ENCODE measurements around the gene NINJ2. TPM values are rescaled to one million over a fixed set of nuclear protein-coding genes. Genes with fewer than 3 reads are reported as not detected.
A peak's percentile ranks its signal among the peaks of the same experiment; 100 is the strongest.

NINJ2 gene
- total RNA-seq, 2 experiments from 2014 or later: 1.1 to 3.4 TPM

DNA sequence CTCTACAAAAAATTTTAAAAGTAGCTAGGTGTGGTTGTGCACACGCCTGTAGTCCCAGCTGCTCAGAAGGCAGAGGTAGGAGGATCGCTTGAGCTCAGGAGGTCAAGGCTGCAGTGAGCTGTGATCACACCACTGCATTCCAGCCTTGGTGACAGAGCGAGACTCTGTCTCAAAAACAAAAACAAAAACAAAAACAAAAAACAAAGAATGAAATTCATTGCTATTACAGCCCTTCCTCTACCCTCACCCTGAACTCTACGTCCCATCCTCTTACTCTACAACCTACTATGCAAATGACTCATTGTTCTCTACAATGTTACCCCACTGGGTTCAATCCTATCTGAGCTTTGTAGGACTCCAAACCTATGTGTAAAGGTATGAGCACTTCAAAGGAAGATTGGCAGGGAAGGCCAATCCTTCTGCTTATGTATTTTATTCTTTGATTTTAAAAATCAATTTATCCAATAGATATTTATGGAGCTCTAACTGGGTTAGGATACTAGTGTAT lies 39.3 kb downstream of the NINJ2 start:
- Mint-ChIP-seq H3K4me1 (ENCODE audit: low read depth) (peaks cover 54% of the 10 kb centered on the region), H3K9me3 (no peaks in the 10 kb centered on the region), H3K4me3 (no peak overlapping the region), H3K27ac (peak overlapping the region; percentile 18), H3K27me3 (no peaks in the 10 kb centered on the region), H3K36me3 (ENCODE audit: low read depth) (no peaks in the 10 kb centered on the region)
- H3K4me1 ChIP-seq (ENCODE audit: insufficient read depth, low read length): peaks cover 41% of the 10 kb centered on the region
- DNase-seq (no peak), ATAC-seq (ENCODE audit: poor library complexity) (no peak)
- ChIA-PET POLR2A (no interaction called here), CTCF (interaction anchor here (0.9 kb wide), 1 partner anchor 48 kb away, joined by 4 read pairs; no protein-coding TSS in a partner anchor)
- no peak overlapping the region for H3K27ac ChIP-seq (ENCODE audit: low read depth in 1 of 2, low read length in 2 of 2)
- intact Hi-C loops (cut with DNase I, micrococcal nuclease): no loop called here
- TF ChIP-seq, protein P1, sequence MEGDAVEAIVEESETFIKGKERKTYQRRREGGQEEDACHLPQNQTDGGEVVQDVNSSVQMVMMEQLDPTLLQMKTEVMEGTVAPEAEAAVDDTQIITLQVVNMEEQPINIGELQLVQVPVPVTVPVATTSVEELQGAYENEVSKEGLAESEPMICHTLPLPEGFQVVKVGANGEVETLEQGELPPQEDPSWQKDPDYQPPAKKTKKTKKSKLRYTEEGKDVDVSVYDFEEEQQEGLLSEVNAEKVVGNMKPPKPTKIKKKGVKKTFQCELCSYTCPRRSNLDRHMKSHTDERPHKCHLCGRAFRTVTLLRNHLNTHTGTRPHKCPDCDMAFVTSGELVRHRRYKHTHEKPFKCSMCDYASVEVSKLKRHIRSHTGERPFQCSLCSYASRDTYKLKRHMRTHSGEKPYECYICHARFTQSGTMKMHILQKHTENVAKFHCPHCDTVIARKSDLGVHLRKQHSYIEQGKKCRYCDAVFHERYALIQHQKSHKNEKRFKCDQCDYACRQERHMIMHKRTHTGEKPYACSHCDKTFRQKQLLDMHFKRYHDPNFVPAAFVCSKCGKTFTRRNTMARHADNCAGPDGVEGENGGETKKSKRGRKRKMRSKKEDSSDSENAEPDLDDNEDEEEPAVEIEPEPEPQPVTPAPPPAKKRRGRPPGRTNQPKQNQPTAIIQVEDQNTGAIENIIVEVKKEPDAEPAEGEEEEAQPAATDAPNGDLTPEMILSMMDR (IDR thresholded peaks at IDR 0.05): no peak
- no peaks in the 10 kb centered on the region for H3K27me3 ChIP-seq (ENCODE audit: control insufficient read depth in 1 of 2, insufficient read depth in 2 of 2, low read length in 2 of 2)
- H3K4me3 ChIP-seq (ENCODE audit: low read length): no peak overlapping the region
- no peaks in the 10 kb centered on the region for H3K9me3 ChIP-seq (ENCODE audit: control insufficient read depth in 1 of 2, insufficient read depth in 1 of 2, low read length in 2 of 2)
- no peaks in the 10 kb centered on the region for H3K36me3 ChIP-seq (ENCODE audit: insufficient read depth, low read length)

DNA sequence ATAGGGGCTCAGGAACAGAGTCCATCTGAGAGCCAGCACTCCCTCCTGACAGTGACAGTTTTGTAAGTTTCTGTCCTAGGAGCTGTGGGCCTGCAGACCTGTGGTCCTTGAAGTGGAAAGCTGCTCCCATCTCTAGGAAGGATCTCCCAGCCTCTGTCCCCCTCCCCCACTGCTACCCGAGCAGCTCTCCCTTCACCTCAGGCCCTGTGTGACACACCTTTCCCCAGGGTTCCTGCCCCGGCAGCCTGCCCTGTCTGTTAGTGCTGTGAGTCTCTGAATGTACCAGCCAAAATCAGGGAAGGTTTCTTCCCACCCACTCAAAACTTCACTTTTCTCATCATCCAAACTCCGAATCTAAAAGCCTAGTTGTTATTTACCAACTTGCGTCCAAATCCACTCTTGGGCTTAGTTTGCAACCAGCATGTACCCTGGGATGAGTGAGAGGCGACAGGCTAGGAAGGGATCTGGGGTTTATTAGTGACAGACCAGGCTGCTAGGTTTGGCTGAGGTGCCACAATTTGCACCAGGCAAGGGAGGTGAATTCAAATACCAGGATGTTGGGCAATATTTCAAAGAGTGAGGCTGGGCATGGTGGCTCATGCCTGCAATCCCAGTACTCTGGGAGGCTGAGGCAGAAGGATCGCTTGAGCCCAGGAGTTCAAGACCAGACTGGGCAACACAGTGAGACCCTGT lies 39.9 kb downstream of the NINJ2 start:
- TF ChIP-seq, protein P1 (IDR thresholded peaks at IDR 0.05): no peak
- H3K9me3 ChIP-seq (ENCODE audit: control insufficient read depth in 1 of 2, insufficient read depth in 1 of 2, low read length in 2 of 2): no peaks in the 10 kb centered on the region
- H3K27ac Mint-ChIP-seq: peak overlapping the region; percentile 18
- H3K27me3 Mint-ChIP-seq: no peaks in the 10 kb centered on the region
- no peaks in the 10 kb centered on the region for H3K9me3 Mint-ChIP-seq
- CTCF ChIA-PET: interaction anchor here (1.3 kb wide), 1 partner anchor 191 kb away, joined by 3 read pairs; no protein-coding TSS in a partner anchor
- POLR2A ChIA-PET: interaction anchor here (0.6 to 1.5 kb wide), 3 partner anchors 7 to 124 kb away, joined by 3 to 8 read pairs (median 3); no protein-coding TSS in a partner anchor
- no peak for ATAC-seq (ENCODE audit: poor library complexity)
- H3K4me3 Mint-ChIP-seq: peak overlapping the region; percentile 25
- no peaks in the 10 kb centered on the region for H3K36me3 Mint-ChIP-seq (ENCODE audit: low read depth)
- DNase-seq: no peak
- no peak overlapping the region for H3K27ac ChIP-seq (ENCODE audit: low read depth in 1 of 2, low read length in 2 of 2)
- peaks cover 46% of the 10 kb centered on the region for H3K4me1 ChIP-seq (ENCODE audit: insufficient read depth, low read length)
- intact Hi-C loops (cut with DNase I, micrococcal nuclease): no loop called here
- H3K4me1 Mint-ChIP-seq (ENCODE audit: low read depth): peaks cover 51% of the 10 kb centered on the region
- no peaks in the 10 kb centered on the region for H3K36me3 ChIP-seq (ENCODE audit: insufficient read depth, low read length)
- no peak overlapping the region for H3K4me3 ChIP-seq (ENCODE audit: low read length)
- H3K27me3 ChIP-seq (ENCODE audit: control insufficient read depth in 1 of 2, insufficient read depth in 2 of 2, low read length in 2 of 2): no peaks in the 10 kb centered on the region

DNA sequence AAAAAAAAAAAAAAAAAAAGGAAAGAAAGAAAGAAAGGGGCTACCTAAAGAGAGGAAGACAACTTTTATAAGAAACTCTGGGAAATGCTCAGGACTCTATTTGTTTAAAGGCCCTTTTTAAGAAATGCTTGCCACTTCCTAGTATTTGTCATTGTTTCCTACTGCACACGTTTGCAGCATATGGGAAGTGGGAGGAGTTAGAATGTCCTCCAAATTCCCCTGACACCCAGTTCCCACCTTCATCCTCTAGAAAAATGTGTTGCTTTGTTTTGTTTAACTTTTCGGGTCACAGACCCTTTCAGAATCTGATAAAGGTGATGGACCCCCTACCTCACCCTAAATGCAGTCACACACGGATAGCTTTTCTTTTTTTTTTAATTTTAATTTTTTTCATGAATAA lies 40.8 kb downstream of the NINJ2 start:
- Histone ChIP-seq H3K27me3 (ENCODE audit: control insufficient read depth in 1 of 2, insufficient read depth in 2 of 2, low read length in 2 of 2) (no peaks in the 10 kb centered on the region), H3K4me3 (ENCODE audit: low read length) (no peak overlapping the region), H3K27ac (ENCODE audit: low read depth in 1 of 2, low read length in 2 of 2) (no peak overlapping the region), H3K9me3 (ENCODE audit: control insufficient read depth in 1 of 2, insufficient read depth in 1 of 2, low read length in 2 of 2) (no peaks in the 10 kb centered on the region), H3K36me3 (ENCODE audit: insufficient read depth, low read length) (no peaks in the 10 kb centered on the region), H3K4me1 (ENCODE audit: insufficient read depth, low read length) (peaks cover 38% of the 10 kb centered on the region)
- peaks cover 49% of the 10 kb centered on the region for H3K4me1 Mint-ChIP-seq (ENCODE audit: low read depth)
- peak overlapping the region; percentile 44 for H3K4me3 Mint-ChIP-seq
- ChIA-PET POLR2A (interaction anchor here (0.6 to 1.5 kb wide), 5 partner anchors 8 to 232 kb away, joined by 3 to 8 read pairs (median 3); no protein-coding TSS in a partner anchor), CTCF (interaction anchor here (0.7 to 1.3 kb wide), 2 partner anchors 192 to 222 kb away, joined by 3 to 4 read pairs; no protein-coding TSS in a partner anchor)
- H3K27ac Mint-ChIP-seq: peak overlapping the region; percentile 18
- H3K27me3 Mint-ChIP-seq: no peaks in the 10 kb centered on the region
- no peaks in the 10 kb centered on the region for H3K9me3 Mint-ChIP-seq
- DNase-seq (peak in 3 of 14 experiments; percentile 64 to 70 (median 67)), ATAC-seq (ENCODE audit: poor library complexity) (peak; percentile 58)
- TF ChIP-seq, protein P1 (IDR thresholded peaks at IDR 0.05): no peak
- intact Hi-C loops (cut with DNase I, micrococcal nuclease): no loop called here
- no peaks in the 10 kb centered on the region for H3K36me3 Mint-ChIP-seq (ENCODE audit: low read depth)

Data from CD4-positive, alpha-beta T cell (primary cell).